ENCODE measurements around the gene HSPA12A.

Gene HSPA12A

DNA sequence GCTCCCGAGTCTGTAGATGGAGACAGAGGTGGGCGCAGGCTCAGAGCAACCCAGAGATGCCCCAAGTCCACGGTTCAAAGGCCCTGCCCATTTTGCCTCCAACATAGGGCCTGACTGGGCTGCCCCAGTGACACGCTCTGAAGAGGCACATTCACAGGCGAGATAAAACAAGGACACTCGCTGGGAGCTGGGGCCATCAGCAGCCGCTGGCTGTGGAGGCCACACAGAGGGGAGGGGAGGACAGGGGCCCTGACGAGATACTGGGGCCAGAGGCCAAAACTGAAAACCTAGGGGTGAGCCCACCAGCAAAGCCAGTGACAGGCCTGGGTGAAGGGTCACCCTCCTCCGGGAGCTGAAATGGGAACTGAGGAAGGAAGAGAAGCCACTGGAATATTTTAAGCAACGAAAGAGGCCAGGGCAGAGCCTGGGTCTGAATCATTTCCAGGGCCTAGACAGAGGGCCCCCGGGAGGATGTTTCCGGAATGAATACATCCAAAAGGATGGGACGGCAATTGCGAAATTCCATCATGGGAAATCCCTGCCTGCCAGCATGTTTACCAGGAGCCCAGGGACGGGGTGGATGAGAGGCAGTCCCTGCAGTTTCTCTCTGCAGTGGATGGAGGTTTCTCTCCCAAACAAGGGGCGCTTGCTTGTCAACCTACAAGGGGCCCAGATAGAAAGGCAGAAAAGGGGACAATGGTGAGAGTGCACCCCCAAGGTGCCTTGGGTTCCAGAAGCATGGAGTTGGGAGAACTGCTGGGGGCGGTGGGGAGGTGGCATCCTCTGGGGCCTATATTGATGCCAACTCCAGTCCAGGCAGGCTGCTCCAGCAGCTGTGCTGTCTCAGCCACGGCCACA is 29.0 kb upstream of the HSPA12A start:
- no peak for DNase-seq (ENCODE audit: low read depth in 2 of 2)

GRCh38 chr10:116770281-116770680 is 27.9 kb upstream of the HSPA12A start:
- DNase-seq (ENCODE audit: low read depth in 2 of 2), result no peak

DNA sequence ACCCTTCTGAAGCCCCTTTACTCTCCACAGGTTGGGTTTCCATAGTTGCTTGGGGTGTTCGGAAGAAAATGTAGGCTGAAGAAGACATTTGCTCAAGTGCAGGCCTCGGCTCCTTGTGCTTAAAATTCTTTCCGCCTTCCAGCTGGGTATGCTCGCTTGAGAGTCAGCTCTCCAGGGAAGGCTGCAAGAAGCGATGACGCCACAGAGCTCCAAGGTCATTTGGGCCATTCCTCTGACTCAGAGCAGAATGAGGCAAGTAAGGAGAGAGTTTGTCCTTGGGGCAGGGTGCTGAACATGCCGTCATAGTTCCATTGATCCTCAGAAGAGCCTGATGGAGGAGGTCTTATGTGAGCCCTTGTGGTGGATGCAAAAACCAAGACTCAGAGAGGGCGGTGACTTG is 27.4 kb upstream of the HSPA12A start:
- no peak for DNase-seq (ENCODE audit: low read depth in 2 of 2)

DNA sequence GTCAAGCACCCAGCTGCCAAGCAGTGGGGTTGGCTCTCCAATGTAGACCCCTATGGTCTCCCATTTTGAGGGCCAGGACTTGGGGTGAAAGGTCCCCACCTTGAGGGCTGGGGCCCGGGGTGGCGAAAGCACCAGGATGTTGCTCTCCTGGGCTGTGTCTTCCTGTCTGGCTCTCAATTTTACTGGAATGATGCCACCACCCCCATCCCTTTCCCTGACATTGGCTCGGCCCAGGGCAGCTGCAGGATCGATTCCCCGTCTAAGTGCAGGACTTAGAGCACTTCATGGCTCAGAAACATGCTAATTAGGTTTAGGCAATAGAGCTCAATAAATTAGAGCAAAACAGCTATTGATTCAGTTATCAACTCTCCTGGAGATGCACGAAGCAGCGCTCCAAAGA is 27.0 kb upstream of the HSPA12A start:
- DNase-seq (ENCODE audit: low read depth in 2 of 2), result no peak

DNA sequence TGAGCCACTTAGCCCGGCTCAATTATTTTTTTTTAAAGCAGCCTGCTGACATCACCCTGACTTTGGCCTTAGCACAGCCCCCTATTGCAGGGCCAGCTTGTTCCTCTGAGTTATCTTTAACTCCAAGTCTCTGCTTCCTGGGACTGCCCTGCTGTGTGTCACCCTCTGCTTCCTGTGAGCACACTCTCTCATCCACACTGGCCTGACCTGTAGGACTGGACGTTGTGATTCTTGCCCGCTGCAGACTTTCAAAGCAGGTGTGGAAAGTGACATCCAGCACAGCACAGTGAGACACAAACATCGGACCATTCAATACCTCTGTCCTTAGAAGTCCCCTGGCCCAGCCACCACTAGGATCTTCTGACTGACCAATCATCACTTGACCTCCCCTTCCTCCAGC is 26.4 kb upstream of the HSPA12A start:
- DNase-seq (ENCODE audit: low read depth in 2 of 2), result no peak

- no peak for DNase-seq (ENCODE audit: low read depth in 2 of 2)
These were observed 24.7 kb upstream of the HSPA12A start for GRCh38 chr10:116766837-116767634.

- DNase-seq (ENCODE audit: low read depth in 2 of 2), result no peak
These were observed 24.0 kb upstream of the HSPA12A start for GRCh38 chr10:116766241-116766827.

DNA sequence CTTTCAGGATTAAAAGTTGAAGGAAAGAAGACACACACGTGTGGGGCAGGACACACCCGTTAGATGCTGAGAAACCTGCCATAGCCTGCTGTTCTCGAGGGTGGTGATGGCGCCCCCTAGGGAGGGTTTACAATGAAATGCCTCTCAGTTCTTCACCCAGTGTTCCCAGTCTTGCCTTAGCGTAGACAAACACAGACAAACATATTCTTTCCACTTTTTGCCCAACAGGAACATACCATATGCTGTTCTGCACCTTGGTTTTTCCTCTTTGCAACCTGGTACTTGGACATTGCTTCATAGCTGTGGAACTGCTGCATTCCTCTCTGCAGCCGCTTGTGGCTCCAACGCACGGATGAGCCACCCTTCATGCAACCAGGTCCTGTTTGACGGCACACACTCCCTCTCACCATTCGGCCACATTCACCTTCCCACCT is 23.3 kb upstream of the HSPA12A start:
- DNase-seq (ENCODE audit: low read depth in 2 of 2), result no peak

- no peak for DNase-seq (ENCODE audit: low read depth in 2 of 2)
These were observed 22.6 kb upstream of the HSPA12A start for GRCh38 chr10:116764979-116765378.

DNA sequence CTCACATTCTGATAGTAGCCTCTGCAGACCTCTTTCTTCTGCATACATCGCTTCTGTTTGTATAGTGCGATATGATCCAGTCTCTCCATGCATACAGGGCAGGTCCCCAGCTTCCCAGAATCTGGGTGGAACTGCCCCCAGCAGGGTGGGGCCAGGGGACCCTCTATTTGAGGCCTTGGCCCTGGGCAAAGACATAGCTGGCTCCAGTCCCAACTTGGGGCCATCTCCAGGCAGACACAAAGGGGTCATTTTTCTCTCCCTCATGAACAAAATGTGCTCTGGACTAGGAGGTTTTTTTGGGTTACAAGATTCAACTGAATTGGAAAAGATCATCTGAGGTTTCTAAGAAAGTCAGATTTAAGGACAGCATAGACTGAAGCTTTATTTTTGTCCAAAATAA is 21.1 kb upstream of the HSPA12A start:
- no peak for DNase-seq (ENCODE audit: low read depth in 2 of 2)

DNA sequence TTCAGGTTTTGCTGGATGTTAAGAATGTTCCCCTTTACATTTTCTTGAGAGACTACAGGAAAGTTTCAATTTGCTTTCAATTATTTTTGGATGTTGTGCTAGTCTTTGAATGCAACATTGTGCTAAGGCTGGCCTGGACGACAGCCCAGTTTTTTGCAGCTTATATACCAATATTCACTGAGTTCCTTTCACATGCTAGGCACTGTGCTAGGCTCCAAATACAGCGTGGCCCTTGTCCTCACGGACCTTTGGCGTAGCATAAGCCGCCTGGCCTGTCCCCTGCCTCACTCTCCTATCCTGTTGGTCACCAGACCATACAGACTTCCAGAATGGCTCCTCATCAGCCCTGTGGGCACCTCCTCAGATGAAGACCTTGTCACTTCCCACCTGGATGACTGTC is 19.5 kb upstream of the HSPA12A start:
- no peak for DNase-seq (ENCODE audit: low read depth in 2 of 2)

GRCh38 chr10:116760919-116761318 is 18.6 kb upstream of the HSPA12A start:
- DNase-seq (ENCODE audit: low read depth in 2 of 2), result no peak

GRCh38 chr10:116757246-116757645 is 14.9 kb upstream of the HSPA12A start:
- no peak for DNase-seq (ENCODE audit: low read depth in 2 of 2)

DNA sequence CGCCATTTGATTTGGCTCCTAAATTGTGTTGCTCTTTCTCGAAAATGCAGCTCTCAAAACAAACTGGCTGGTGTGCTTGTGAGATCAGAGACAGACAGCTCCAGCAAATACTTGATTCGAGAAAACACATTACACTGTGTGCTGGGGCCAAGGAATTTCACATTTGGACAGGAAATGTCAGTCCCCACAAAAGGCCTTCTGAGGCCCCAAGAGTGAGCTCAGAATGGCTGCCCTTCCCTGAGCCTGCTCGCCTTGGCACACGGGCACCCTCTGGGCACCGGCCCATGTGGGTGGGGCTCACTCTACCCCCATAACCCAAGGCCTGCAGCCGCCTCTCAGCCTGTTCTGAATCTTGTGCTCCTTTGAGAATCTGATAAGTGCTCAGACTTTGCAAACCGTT is 13.9 kb upstream of the HSPA12A start:
- no peak for DNase-seq (ENCODE audit: low read depth in 2 of 2)

DNA sequence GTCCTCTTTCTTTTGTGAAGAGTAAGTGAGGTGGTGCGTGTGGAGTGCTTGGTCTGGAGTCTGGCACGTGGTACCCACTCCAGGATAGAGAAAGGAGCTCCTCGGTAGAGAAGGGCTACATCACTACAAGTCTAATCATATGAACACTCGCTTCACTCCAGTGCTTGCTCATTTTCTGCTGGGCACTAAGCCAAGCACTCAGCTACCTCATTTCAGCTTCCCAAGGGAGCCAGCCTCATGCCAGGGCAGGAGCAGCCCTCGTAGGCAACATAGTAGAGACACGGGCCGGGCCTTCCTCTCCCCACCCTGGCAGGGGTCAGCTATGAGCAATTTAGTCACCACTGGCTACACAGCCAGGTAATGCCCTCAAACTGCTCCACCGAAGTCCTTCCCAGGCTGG is 11.4 kb upstream of the HSPA12A start:
- DNase-seq (ENCODE audit: low read depth in 2 of 2), result no peak

- DNase-seq (ENCODE audit: low read depth in 2 of 2), result no peak
These were observed 10.8 kb upstream of the HSPA12A start for GRCh38 chr10:116752969-116753665.

DNA sequence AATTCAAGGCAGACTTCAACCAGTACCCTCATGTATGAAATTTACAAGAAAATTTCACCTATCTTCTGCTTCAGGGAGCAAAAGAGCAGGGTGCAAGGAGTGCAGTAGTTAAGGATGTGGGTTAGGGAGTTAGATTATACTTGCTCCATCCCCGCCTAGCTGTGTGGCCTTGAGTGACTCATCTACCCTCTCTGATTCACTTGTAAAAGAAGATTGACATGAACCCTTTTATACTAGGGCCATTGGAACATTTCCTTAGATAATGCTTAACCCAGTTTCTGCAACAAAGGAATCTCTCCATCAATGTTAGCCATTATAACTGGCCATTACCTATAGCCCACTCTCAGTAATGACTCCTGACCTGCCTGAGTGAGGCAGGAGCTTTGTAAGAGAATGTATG is 10.2 kb upstream of the HSPA12A start:
- no peak for DNase-seq (ENCODE audit: low read depth in 2 of 2)

- DNase-seq (ENCODE audit: low read depth in 2 of 2), result no peak
These were observed 6.1 kb upstream of the HSPA12A start for GRCh38 chr10:116748471-116748870.

GRCh38 chr10:116748041-116748440 is 5.7 kb upstream of the HSPA12A start:
- no peak for DNase-seq (ENCODE audit: low read depth in 2 of 2)

DNA sequence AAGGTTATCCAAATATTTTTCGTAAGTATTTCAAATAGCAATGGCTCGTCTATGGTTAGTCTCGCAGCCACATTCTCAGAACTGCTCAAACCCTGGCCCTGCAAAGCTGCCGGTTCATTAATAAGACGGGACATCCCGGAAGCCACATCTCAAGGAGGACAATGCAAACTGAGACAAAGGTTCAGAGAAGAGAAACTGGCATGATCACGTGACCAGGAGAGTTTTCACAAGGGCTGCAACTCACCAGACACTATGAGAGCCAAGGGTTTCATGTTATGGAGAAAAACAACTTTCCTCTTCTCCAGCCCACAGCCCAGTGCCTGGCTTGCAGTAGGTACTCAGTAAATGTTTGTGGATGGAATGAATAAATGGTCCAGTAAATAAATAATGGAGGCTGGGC is 5.0 kb upstream of the HSPA12A start:
- no peak for DNase-seq (ENCODE audit: low read depth in 2 of 2)

GRCh38 chr10:116744885-116745284 is 2.5 kb upstream of the HSPA12A start:
- DNase-seq (ENCODE audit: low read depth in 2 of 2), result no peak

GRCh38 chr10:116744163-116744753 is 1.9 kb upstream of the HSPA12A start:
- no peak for DNase-seq (ENCODE audit: low read depth in 2 of 2)

Data from activated CD8-positive, alpha-beta memory T cell treated with anti-CD3 and anti-CD28 coated beads for 4 hours (primary cell).